HCT116 (cell line): Measurements from ENCODE around the gene PTBP1. TPM values are rescaled to one million over a fixed set of nuclear protein-coding genes. Genes with fewer than 3 reads are reported as not detected.

Experiments used
- ATAC-seq: fragments of 200-7000 bp; cut with Tn5 transposase; 2 replicates; pipeline ENCODE4 v1.9.1; 2020; ENCODE audit warnings: mild to moderate bottlenecking, moderate library complexity
- BruUV-seq: library from RNA; stranded (reverse); fragments of 400-500 nt; replicated peaks from 2 replicates; lab custom pipeline; 2021; lab: Mats Ljungman, UMichigan
- CTCF ChIA-PET: fragments of 300-600 bp; sonication (Branson Sonifier 250); formaldehyde crosslinking; loops from one replicate; lab custom pipeline; 2021; ENCODE audit warnings: antibody characterized with exemption; lab: Charles Lee
- POLR2A ChIA-PET: fragments of 300-600, 350-600 bp; sonication (Branson Sonifier 250); formaldehyde crosslinking; loops from one replicate; lab custom pipeline; 2021; ENCODE audit warnings: antibody characterized with exemption; lab: Charles Lee
- RAD21 ChIA-PET, 2 experiments: fragments of 300-600 bp; sonication (Branson Sonifier 250); formaldehyde crosslinking; loops; one replicate each; lab custom pipeline; 2023; ENCODE audit warnings: low total read pairs in 2 of 2; ENCODE audit not compliant: uncharacterized antibody in 2 of 2, unreplicated experiment in 2 of 2, low non-redundant PET in 1 of 2; lab: Charles Lee
- DNase-seq: peaks from one replicate; pipeline ENCODE4 v3.0.0-alpha.2; 2010; ENCODE audit warnings: low read depth, low spot score
- H2AFZ ChIP-seq: fragments of 200-600 bp; shearing (Covaris generic), sonication (generic); 2 replicates; pipeline ENCODE4 v1.6.1; 2017; ENCODE audit warnings: low read depth, mixed run types, mixed read lengths, antibody characterized with exemption, low read length; ENCODE audit not compliant: poor library complexity, severe bottlenecking
- H3K27ac ChIP-seq: 2 replicates; pipeline ENCODE4 v1.5.1; 2012; ENCODE audit warnings: low read depth, low read length
- H3K27me3 ChIP-seq: fragments of 200-600 bp; sonication (generic); 2 replicates; pipeline ENCODE4 v1.6.1; 2016; ENCODE audit warnings: mixed run types, low read length, mixed read lengths; ENCODE audit not compliant: insufficient read depth
- H3K36me3 ChIP-seq, 2 experiments: fragments of 200-500 bp in 1 of 2; fragments of 200-600 bp in 1 of 2; sonication (Bioruptor generic) in 1 of 2; sonication (generic) in 1 of 2; 2 replicates each; pipeline versions ENCODE4 v1.5.1 to v1.6.1; 2014 to 2016; ENCODE audit warnings: low read length in 2 of 2, inconsistent platforms in 1 of 2, mixed read lengths in 1 of 2, mixed run types in 1 of 2; ENCODE audit not compliant: insufficient read depth in 2 of 2, control insufficient read depth in 1 of 2
- H3K4me1 ChIP-seq, 2 experiments: fragments of 200-600 bp in 1 of 2; sonication (generic) in 1 of 2; 2 replicates each; pipeline versions ENCODE4 v1.5.1 to v1.6.1; 2012 to 2017; ENCODE audit warnings: low read length in 2 of 2, inconsistent platforms in 1 of 2, mild to moderate bottlenecking in 1 of 2, mixed read lengths in 1 of 2, mixed run types in 1 of 2, moderate library complexity in 1 of 2; ENCODE audit not compliant: insufficient read depth in 2 of 2, control insufficient read depth in 1 of 2
- H3K4me2 ChIP-seq: fragments of 200-600 bp; sonication (generic); 2 replicates; pipeline ENCODE4 v1.6.1; 2017; ENCODE audit warnings: mixed run types, low read length, mixed read lengths
- H3K4me3 ChIP-seq, 2 experiments: fragments of 200-600 bp in 1 of 2; sonication (generic) in 1 of 2; replicated peaks in 1 of 2; 2 replicates each; pipeline ENCODE4 v1.5.1; 2011 to 2016; ENCODE audit warnings: low read length in 2 of 2, control low read depth in 1 of 2, low read depth in 1 of 2, mild to moderate bottlenecking in 1 of 2, mixed read lengths in 1 of 2, mixed run types in 1 of 2
- H3K79me2 ChIP-seq: fragments of 200-600 bp; sonication (generic); 2 replicates; pipeline ENCODE4 v1.6.1; 2017; ENCODE audit warnings: mild to moderate bottlenecking, mixed run types, low read length, moderate library complexity, mixed read lengths; ENCODE audit not compliant: insufficient read depth
- H3K9ac ChIP-seq: fragments of 200-600 bp; sonication (generic); 2 replicates; pipeline ENCODE4 v1.6.1; 2016; ENCODE audit warnings: low read length, mixed read lengths
- H3K9me2 ChIP-seq: fragments of 200-600 bp; sonication (generic), shearing (Covaris generic); 2 replicates; pipeline ENCODE4 v1.6.1; 2017; ENCODE audit warnings: mixed run types, mild to moderate bottlenecking, moderate library complexity; ENCODE audit not compliant: insufficient read depth
- H3K9me3 ChIP-seq, 2 experiments: fragments of 200-500 bp in 1 of 2; fragments of 200-600 bp in 1 of 2; sonication (Bioruptor generic) in 1 of 2; sonication (generic) in 1 of 2; 2 replicates each; pipeline ENCODE4 v1.6.1; 2014 to 2017; ENCODE audit warnings: low read length in 2 of 2, mixed read lengths in 2 of 2, inconsistent platforms in 1 of 2, low read depth in 1 of 2, mild to moderate bottlenecking in 1 of 2, mixed run types in 1 of 2, moderate library complexity in 1 of 2; ENCODE audit not compliant: control insufficient read depth in 1 of 2, insufficient read depth in 1 of 2
- H4K20me1 ChIP-seq: fragments of 200-600 bp; sonication (generic), shearing (Covaris generic); 2 replicates; pipeline ENCODE4 v1.6.1; 2017; ENCODE audit warnings: mixed run types, mild to moderate bottlenecking, moderate library complexity; ENCODE audit not compliant: insufficient read depth
- ATF3 ChIP-seq: IDR thresholded peaks from 2 replicates; pipeline ENCODE4 v1.6.1; 2012
- CTCF ChIP-seq, 3 experiments: fragments of 200-600 bp in 1 of 3; sonication (generic) in 1 of 3; IDR thresholded peaks in 2 of 3; conservative IDR thresholded peaks in 1 of 3; 2 replicates each; pipeline ENCODE4 v1.5.1; 2012 to 2017; ENCODE audit warnings: low read depth in 2 of 3, low read length in 2 of 3, antibody characterized with exemption in 1 of 3, borderline replicate concordance in 1 of 3, control low read depth in 1 of 3, mild to moderate bottlenecking in 1 of 3, mixed read lengths in 1 of 3, mixed run types in 1 of 3, moderate library complexity in 1 of 3; ENCODE audit not compliant: insufficient read depth in 1 of 3
- FOSL1 ChIP-seq: IDR thresholded peaks from 2 replicates; pipeline ENCODE4 v1.6.1; 2012; ENCODE audit warnings: low read depth
- JUND ChIP-seq: IDR thresholded peaks from 2 replicates; pipeline ENCODE4 v1.6.1; 2012
- TCF7L2 ChIP-seq: IDR thresholded peaks from 2 replicates; pipeline ENCODE4 v1.7.0; 2011; ENCODE audit warnings: borderline replicate concordance, inconsistent platforms; ENCODE audit not compliant: insufficient read depth, insufficient read length; ENCODE audit errors: extremely low read depth
- YY1 ChIP-seq: IDR thresholded peaks from 2 replicates; pipeline ENCODE4 v1.6.1; 2011; ENCODE audit warnings: low read length, low read depth, moderate library complexity, mild to moderate bottlenecking; ENCODE audit not compliant: insufficient replicate concordance; ENCODE audit errors: extremely low read depth
- intact Hi-C: fragments of 100-400 bp; cut with micrococcal nuclease; formaldehyde crosslinking; loops from 2 replicates; pipeline ENCODE4 v1.10.0; 2022
- total RNA-seq: library from RNA; stranded (reverse); gene quantifications from one replicate; pipeline ENCODE4 v1.2.1, GENCODE V29; 2021; ENCODE audit not compliant: unreplicated experiment
- TF ChIP-seq, protein P1 (sequence below): IDR thresholded peaks from 2 replicates; pipeline ENCODE4 v1.6.1; 2012

The PTBP1 gene
- total RNA-seq, 1 experiment from 2014 or later = 676 TPM

DNA sequence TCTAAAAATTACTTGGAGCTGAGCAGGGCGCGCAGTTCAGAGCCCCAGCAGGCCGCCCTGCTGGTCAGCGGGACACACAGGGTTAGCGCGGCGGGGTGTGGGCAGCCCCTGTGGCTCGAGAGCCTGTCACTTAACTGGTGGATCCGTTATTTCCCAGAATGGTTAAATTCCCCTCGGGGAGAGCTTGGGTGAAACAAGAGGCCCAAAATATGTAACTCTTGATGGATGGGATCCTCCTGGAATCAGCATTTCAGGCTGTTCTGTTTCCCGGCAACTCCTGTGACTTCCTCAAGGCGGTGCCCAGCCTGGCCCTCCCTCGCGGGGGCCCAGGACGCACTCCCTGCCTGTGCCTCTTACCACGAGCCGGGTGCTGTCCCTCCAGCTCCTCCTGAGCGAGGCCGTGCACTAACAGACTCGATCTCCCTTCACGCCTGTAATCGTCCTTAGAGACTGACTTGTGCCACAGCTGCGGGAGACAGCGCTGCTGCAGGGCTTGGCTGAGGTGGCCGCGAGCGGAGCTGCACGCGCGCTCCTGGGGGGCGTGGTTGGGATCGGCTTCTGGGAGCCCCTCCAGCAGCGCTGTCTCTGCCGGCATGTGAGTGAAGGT lies 9.7 kb downstream of the PTBP1 start:
- Histone ChIP-seq H3K27me3 (no peaks in the 10 kb centered on the region), H3K4me2 (no peak overlapping the region), H3K79me2 (peaks cover 96% of the 10 kb centered on the region), H3K4me1 (no peaks in the 10 kb centered on the region), H2AFZ (no peak overlapping the region), H3K9ac (no peak overlapping the region), H3K9me3 (no peaks in the 10 kb centered on the region), H3K27ac (no peak overlapping the region; the same call in 1 of the 2 replicates), H3K9me2 (no peaks in the 10 kb centered on the region), H4K20me1 (peaks cover 43% of the 10 kb centered on the region; the same call in 1 of the 2 replicates), H3K4me3 (no peak overlapping the region), H3K36me3 (peaks cover 66 to 93% of the 10 kb centered on the region in 2 experiments; a peak in 3 of 4 replicates)
- POLR2A ChIA-PET = no interaction called here
- DNase-seq (no peak), ATAC-seq (no peak)
- BruUV-seq = no TSS peak
- CTCF ChIA-PET = no interaction called here
- RAD21 ChIA-PET = no interaction called here
- TF ChIP-seq CTCF (IDR thresholded peaks at IDR 0.05 in 2 of 3, conservative IDR thresholded peaks at IDR 0.05 in 1 of 3; ENCODE audit: borderline replicate concordance in 1 of 3, insufficient read depth in 1 of 3, low read depth in 2 of 3, low read length in 2 of 3) (peak in 2 of 3 experiments; percentile 4 to 20; a peak in 2 of 6 replicates), YY1 (no peak)
- intact Hi-C loops = no loop called here

DNA sequence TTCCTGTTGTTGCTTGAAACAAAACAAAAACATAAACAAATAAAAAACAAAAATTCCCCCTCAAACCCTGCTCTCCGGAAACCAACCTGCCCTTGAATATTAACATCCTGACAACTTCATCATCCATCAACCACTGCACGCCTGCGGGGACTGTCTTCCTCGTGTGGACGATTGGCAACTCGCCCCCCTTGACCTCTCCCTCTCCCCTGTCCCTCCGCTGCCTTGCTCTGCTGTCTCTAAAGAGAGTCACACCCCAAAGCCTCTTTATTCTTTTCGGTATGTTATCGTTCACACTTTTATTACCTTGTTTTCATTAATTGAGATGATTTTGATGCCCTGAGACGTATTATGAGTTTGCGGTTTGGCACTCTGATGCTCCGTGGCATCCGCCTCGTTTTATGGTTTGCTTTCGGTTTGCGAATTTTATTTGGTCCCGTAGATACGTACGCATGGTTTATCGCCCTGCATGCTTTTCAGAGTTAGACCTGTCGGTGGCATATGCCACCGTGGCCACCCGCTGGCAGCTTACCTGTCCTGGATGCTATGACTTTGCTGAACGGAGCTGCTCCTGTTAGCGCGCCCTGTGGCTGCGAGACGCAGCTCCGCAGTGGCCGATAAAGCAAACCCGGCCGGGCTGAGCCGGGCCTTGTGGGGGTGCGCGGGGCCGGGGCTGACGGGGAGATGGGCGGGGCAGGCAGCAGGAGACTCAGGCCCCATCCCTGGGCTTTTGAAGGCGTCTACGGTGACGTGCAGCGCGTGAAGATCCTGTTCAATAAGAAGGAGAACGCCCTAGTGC lies 10.6 kb downstream of the PTBP1 start:
- H4K20me1 ChIP-seq = peaks cover 34% of the 10 kb centered on the region; the same call in 1 of the 2 replicates
- H3K27ac ChIP-seq = no peak overlapping the region
- no peak overlapping the region for H3K4me3 ChIP-seq
- H3K36me3 ChIP-seq = peaks cover 64 to 84% of the 10 kb centered on the region in 2 experiments; a peak in 3 of 4 replicates
- H3K27me3 ChIP-seq = no peaks in the 10 kb centered on the region
- H3K9me2 ChIP-seq = no peaks in the 10 kb centered on the region
- no peaks in the 10 kb centered on the region for H3K4me1 ChIP-seq
- H3K9ac ChIP-seq = no peak overlapping the region
- TSS peak; percentile 9 for BruUV-seq
- TF ChIP-seq TCF7L2 (no peak), FOSL1 (no peak), ATF3 (no peak), JUND (no peak)
- TF ChIP-seq, protein P1, sequence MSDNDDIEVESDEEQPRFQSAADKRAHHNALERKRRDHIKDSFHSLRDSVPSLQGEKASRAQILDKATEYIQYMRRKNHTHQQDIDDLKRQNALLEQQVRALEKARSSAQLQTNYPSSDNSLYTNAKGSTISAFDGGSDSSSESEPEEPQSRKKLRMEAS = no peak
- POLR2A ChIA-PET = no interaction called here
- DNase-seq = no peak
- RAD21 ChIA-PET = no interaction called here
- H3K4me2 ChIP-seq = no peak overlapping the region
- H2AFZ ChIP-seq = no peak overlapping the region
- intact Hi-C loops = no loop called here
- H3K79me2 ChIP-seq = peaks cover 87% of the 10 kb centered on the region
- CTCF ChIA-PET = no interaction called here
- H3K9me3 ChIP-seq = no peaks in the 10 kb centered on the region
- ATAC-seq = no peak
